GM12865 (cell line): Measurements from ENCODE around the gene PPP1R12B.
"Not testable (repeated sequence)": the region's sequence is repeated elsewhere in the genome, so short reads cannot be mapped to it uniquely, and the experiment has no call there.

Experiments
- DNase-seq: peaks from one replicate; pipeline ENCODE4 v3.0.0; 2010; ENCODE audit warnings: low read depth
- H3K4me3 ChIP-seq: 2 replicates; pipeline ENCODE4 v1.5.1; 2011; ENCODE audit warnings: mild to moderate bottlenecking, low read depth, low read length, control low read depth
- TF ChIP-seq, protein P1 (sequence below): IDR thresholded peaks from 2 replicates; pipeline ENCODE4 v1.5.1; 2011; ENCODE audit warnings: low read length, control low read depth, low read depth, inconsistent platforms; ENCODE audit not compliant: insufficient read depth; ENCODE audit errors: missing control alignments

The PPP1R12B gene

DNA sequence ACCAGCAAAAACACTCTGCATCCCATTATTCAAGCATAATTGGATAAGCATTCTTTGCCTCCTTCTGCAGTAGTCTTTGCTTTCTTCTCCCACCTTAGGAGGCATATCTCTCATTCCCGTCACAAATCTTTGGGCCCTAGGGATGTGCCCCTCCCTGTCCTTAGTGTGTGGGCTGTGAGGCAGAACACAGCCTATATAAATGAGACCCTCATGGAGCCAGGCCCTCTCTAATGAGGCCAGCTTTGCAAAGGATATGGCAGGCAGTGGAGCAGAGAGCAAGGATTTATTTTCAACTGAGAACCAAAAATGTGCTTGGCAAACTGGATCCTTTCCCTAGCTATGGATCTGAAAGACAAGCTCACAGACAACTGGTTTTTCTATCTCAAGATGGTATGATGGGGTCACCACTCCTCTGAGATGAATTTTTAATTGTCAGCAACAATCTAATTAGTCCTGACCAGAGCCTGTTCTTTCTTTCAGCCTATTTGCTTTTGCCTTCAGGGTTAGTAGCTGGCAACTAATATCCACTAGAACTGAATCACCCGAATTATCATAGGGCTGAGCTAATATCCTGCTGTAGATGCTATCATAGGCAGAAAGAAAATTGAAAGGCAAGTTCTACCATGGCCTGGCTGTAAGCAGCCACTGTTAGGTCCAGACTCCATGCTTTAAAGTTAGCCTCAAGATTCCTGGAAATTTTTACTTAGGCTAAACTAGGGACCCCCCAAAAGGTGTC is 227.6 kb downstream of the PPP1R12B start:
- TF ChIP-seq, protein P1, sequence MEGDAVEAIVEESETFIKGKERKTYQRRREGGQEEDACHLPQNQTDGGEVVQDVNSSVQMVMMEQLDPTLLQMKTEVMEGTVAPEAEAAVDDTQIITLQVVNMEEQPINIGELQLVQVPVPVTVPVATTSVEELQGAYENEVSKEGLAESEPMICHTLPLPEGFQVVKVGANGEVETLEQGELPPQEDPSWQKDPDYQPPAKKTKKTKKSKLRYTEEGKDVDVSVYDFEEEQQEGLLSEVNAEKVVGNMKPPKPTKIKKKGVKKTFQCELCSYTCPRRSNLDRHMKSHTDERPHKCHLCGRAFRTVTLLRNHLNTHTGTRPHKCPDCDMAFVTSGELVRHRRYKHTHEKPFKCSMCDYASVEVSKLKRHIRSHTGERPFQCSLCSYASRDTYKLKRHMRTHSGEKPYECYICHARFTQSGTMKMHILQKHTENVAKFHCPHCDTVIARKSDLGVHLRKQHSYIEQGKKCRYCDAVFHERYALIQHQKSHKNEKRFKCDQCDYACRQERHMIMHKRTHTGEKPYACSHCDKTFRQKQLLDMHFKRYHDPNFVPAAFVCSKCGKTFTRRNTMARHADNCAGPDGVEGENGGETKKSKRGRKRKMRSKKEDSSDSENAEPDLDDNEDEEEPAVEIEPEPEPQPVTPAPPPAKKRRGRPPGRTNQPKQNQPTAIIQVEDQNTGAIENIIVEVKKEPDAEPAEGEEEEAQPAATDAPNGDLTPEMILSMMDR = no peak
- H3K4me3 ChIP-seq = no peak overlapping the region
- no peak for DNase-seq

DNA sequence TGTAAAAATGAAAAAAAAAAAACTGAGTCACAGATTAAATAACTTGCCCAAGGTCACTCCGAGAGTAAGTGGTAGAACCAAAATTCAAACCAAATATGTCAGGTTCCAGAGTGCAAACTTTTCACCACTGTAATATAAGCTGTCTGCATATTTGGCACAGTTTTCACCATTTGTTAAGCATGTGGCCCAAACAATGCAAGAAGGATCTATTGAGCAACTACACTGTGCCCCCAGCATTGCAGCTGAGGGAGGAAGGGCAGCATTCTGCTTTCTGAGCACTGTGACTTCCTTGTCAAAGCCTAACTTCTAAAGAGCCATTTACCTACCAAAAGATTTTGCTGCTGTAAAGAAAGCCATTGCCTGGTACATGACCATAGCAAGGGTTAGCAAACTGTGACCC is 228.3 kb downstream of the PPP1R12B start:
- TF ChIP-seq, protein P1 = no peak
- no peak overlapping the region for H3K4me3 ChIP-seq
- DNase-seq = no peak

DNA sequence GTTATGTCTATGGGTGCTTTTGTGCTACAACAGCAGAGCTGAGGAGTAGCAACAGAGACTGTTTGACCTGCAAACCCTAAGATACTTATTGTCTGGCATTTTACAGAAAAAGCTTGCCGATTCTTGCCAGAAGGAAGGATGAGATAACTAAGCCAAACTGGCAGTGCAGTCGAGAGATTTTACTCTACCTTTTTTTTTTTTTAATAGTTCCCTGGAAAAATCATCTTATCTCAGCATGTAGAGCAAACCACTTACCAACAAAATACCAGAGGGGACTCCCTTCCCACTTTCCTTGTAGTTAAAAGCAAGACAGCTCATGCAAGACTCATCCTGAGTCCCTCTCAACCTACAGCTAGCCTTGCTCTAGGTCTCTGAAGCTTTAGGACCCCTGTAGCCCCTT is 228.9 kb downstream of the PPP1R12B start:
- no peak overlapping the region for H3K4me3 ChIP-seq
- DNase-seq = no peak
- TF ChIP-seq, protein P1 = no peak

DNA sequence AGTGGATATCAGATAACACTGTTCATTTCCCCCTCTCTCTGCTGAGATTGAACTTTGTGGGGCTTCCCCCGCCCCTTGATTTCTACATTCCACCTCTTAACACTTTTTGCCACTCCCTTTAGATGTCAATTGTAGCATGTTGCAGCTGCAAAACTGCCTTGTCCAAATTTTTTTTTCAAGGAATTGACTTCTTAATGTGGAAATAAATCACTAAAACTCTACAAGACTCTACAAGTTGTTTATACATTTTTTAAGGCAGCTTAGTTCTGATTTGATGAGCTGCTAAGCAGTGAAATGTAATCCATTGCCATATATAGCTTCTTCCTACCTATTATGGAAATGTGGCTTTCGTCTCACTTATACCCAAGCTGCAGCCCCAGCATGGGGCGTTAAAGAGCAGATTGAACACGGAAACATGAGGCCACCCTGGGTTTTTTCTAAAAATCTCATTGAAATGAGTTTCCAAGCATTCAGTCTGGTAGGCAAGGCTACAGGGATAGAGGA is 229.6 kb downstream of the PPP1R12B start:
- H3K4me3 ChIP-seq = no peak overlapping the region
- TF ChIP-seq, protein P1 = no peak
- no peak for DNase-seq

DNA sequence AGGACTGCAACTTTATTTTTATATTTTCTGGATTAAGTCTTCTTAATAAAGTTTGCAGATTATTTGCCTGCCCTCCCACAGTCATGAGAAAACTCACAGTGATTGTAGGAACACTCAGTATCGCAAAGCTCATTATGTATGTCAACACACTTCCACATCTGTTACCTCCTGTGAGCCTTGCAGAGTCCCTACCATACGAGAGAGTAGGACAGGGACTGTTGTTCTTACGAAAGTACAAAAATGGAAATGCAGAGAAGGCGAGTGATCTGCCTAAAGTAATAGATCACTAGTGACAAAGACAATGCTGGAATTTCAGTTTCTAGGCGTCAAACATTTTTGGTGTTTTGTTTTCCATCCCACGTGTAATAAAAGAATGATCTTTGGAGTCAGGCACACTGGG is 230.1 kb downstream of the PPP1R12B start:
- DNase-seq = no peak
- TF ChIP-seq, protein P1 = no peak

DNA sequence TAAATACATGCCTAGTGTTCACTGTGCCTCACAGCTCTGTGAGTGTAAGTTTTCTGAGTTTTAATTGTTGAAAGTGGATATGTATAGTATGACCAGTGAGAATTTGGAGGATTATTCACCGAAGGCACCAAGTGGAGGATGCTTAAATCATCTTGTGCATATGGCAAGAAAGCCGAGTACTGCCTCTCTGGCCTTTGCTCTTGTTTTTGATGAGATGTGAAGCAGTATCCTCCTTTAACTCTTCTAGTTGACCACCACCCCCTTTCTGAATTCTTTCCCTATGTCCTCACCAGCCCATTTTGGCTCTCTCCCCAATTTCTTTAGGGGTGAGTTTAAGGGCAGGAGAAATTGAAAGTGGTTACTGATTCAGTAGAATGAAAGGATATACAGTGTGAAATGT is 231.3 kb downstream of the PPP1R12B start:
- no peak for DNase-seq
- H3K4me3 ChIP-seq = no peak overlapping the region
- TF ChIP-seq, protein P1 = no peak

More for the DNA sequence above, 230.1 kb downstream of the PPP1R12B start:
- no peak overlapping the region for H3K4me3 ChIP-seq

DNA sequence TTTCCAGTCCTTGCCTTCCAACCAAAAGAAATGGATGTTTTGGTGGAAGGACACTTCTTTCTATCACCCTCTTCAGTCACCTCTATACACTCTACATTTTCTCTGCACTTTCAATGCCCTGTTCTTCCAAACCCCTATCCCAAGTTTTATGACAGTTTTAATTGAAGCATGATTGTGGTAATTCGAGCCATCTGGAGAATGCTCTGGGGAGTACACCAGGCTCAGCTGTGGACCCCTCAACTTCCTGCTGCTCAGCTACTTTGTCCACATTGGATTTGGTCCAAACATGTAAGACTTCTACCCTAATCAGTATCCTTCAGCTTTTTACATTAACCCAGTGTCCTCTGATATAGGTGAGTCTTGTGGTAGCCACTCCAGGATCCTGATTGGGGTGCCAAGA is 232.1 kb downstream of the PPP1R12B start:
- no peak overlapping the region for H3K4me3 ChIP-seq
- no peak for DNase-seq
- TF ChIP-seq, protein P1 = no peak

DNA sequence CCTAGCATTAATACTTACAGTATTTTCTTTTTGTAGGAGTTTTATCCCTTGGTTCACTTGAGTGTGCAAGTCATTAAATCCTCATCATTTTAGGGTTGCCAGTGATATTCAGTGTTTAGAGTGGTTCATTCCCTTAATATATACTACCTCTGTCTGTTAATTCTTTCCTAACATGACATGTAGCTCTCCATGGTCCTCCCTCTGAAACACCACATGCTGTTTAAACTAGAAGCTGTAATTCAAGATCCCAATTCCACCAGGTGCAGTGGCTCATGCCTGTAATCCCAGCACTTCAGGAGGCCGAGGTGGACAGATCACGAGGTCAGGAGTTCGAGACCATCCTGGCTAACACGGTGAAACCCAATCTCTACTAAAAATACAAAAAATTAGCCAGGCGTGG is 233.9 kb downstream of the PPP1R12B start:
- not testable (repeated sequence) for DNase-seq, H3K4me3 ChIP-seq
